Activated CD4-positive, alpha-beta T cell treated with anti-CD3 and anti-CD28 coated beads, Interleukin-2, amount 10 ng/mL, durations not matched to agents 24 days and 14 days (primary cell): Measurements from ENCODE around the gene RGS12. TPM values are rescaled to one million over a fixed set of nuclear protein-coding genes. Genes with fewer than 3 reads are reported as not detected.

Experiments
- DNase-seq: peaks from one replicate; pipeline ENCODE4 v3.0.0; 2022
- H3K27ac Mint-ChIP-seq: one replicate; pipeline ENCODE4 v1.8.0; 2022; ENCODE audit warnings: mild to moderate bottlenecking, mixed read lengths
- H3K27me3 Mint-ChIP-seq: one replicate; pipeline ENCODE4 v1.8.0; 2022; ENCODE audit warnings: mixed read lengths
- H3K36me3 Mint-ChIP-seq: one replicate; pipeline ENCODE4 v1.8.0; 2022; ENCODE audit warnings: low read depth, mild to moderate bottlenecking, mixed read lengths
- H3K4me1 Mint-ChIP-seq: one replicate; pipeline ENCODE4 v1.8.0; 2021; ENCODE audit warnings: mixed read lengths
- H3K4me3 Mint-ChIP-seq: one replicate; pipeline ENCODE4 v1.8.0; 2022; ENCODE audit warnings: mild to moderate bottlenecking, moderate library complexity, mixed read lengths
- H3K9me3 Mint-ChIP-seq: one replicate; pipeline ENCODE4 v1.8.0; 2021; ENCODE audit warnings: mixed read lengths
- intact Hi-C: fragments of 100-400 bp; cut with micrococcal nuclease; formaldehyde crosslinking; loops from one replicate; pipeline ENCODE4 v1.15.1; 2023
- total RNA-seq: library from RNA; stranded (reverse); gene quantifications from 2 replicates; pipeline ENCODE4 v1.2.3, GENCODE V29; 2022

RGS12 gene
- total RNA-seq, 1 donor from 2014 or later, result 3.3 TPM

DNA sequence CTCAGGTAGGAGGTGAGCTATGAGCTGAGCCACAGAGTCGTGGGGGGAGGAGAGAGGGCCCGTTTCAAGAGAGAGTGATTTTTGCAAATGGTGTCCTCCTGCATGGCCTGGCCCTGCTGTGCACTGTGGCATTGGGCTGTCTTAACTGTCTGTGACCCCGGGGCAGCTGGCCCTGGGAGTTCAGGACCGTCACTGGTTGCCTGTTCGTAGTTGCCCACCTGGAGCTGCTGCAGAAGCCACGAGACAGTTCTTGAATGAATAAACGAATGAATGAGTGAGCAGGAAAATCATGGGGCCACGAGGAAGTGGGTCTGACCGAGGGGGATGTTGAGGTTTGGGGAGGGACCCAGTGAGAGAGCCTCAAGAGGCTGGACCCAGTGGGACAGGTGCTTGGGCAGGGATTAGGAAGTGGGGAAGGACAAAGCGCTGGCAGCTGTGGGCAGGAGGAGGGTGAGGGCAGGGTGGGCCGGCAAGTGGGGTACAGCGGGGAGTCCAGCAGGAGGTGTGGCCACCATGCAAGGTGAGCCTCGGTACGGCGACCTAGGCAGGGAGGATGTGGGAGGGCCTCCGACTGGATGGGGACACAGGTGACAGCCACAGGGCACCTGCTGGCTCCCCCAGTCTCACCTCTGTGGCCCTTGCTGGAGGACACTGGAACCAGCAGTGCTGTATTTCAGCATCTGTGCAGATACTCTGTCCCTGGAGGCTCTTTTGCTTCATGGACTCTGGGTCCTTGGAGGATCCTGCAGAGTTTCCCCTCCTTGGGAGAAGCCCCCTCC lies 10.2 kb downstream of the RGS12 start:
- DNase-seq, result peak; percentile 69
- H3K27ac Mint-ChIP-seq, result peak overlapping the region; percentile 42
- intact Hi-C loops, result no loop called here
- peak overlapping the region; percentile 82 for H3K4me3 Mint-ChIP-seq
- H3K27me3 Mint-ChIP-seq, result peaks cover 26% of the 10 kb centered on the region
- H3K36me3 Mint-ChIP-seq, result no peaks in the 10 kb centered on the region
- no peaks in the 10 kb centered on the region for H3K9me3 Mint-ChIP-seq
- peaks cover 34% of the 10 kb centered on the region for H3K4me1 Mint-ChIP-seq

- Mint-ChIP-seq H3K4me1 (peaks cover 34% of the 10 kb centered on the region), H3K27me3 (peaks cover 21% of the 10 kb centered on the region), H3K4me3 (no peak overlapping the region), H3K9me3 (no peaks in the 10 kb centered on the region), H3K27ac (no peak overlapping the region), H3K36me3 (no peaks in the 10 kb centered on the region)
- no peak for DNase-seq
- intact Hi-C loops, result no loop called here
Measured at GRCh38 chr4:3303565-3303824, 10.7 kb downstream of the RGS12 start.

- H3K9me3 Mint-ChIP-seq, result no peaks in the 10 kb centered on the region
- no peak for DNase-seq
- no peak overlapping the region for H3K27ac Mint-ChIP-seq
- H3K36me3 Mint-ChIP-seq, result no peaks in the 10 kb centered on the region
- peaks cover 34% of the 10 kb centered on the region for H3K4me1 Mint-ChIP-seq
- no peak overlapping the region for H3K4me3 Mint-ChIP-seq
- peaks cover 16% of the 10 kb centered on the region for H3K27me3 Mint-ChIP-seq
- intact Hi-C loops, result no loop called here
Measured at GRCh38 chr4:3303923-3304710, 11.3 kb downstream of the RGS12 start.

DNA sequence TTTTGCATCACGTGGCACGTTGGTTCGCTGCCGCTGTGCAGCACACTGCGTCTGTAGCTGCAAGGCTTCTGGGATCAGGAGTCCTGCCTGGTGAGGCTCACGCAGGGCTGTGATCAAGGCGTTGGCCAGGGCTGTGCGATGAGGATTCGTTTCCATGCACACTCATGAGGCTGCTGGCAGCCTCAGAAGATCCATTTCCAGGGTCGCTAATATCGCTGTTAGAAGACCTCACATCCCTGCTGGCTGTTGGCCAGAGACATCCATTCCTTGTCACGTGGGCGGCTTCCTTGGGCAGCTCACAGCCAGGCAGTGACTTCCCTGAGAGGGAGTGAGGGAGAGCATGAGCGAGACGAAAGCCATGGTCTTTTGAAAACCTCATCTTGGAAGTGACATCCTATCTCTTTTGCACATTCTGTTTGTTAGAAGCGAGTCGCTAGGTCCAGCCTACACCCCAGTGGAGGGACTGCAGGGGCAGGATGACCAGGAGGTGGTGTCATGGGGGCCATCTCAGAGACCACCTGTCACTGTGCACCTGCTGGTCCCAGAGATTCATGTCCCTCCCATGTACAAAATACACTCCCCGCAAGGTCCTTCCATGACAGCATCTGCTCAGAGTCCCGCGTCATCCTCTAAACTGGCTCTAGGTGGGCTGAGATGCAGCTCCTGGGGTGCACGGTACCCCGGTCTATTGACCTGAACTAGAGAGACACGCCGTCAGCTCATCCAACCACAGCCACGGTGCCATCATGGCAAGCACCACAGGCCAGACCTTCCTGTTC lies 12.2 kb downstream of the RGS12 start:
- Mint-ChIP-seq H3K4me1 (peaks cover 34% of the 10 kb centered on the region), H3K27ac (no peak overlapping the region)

DNA sequence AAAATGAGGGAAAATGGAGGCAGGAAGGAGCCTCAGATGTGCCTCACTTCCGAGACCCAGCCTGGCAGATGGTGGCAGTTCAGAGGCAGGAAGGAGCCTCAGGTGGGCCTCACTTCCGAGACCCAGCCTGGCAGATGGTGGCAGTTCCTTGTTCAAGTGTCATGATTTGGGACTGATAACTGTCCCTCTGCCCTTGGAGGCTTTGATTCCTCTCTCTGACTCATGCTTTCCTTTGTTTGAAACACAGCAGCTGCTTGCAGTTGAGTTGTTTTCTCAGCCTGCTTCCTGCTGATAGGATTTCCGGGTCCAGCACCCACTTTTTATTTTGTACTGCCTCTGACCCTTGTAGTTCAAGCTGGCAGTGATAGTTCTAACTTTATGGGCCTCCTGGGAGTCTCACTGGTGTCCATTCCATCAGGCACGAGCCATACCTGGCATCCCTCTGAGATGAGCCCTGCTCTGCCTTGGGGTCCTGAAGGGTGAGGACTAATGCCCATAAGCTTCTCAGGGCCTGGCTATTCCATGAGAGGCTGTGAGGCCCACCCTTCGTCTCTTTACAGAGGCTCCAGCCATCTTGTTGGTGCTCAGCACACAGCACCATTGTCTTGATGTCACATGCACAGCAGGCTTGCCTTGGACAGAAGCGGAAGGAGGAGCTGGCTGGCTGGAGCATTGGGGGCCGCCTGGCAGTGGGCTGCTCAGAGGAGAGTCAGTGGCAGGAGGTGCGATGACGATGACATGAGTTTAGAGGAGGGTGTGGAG lies 13.0 kb downstream of the RGS12 start:
- no peak overlapping the region for H3K4me3 Mint-ChIP-seq
- no peak overlapping the region for H3K27ac Mint-ChIP-seq
- intact Hi-C loops, result no loop called here
- no peaks in the 10 kb centered on the region for H3K36me3 Mint-ChIP-seq
- peaks cover 34% of the 10 kb centered on the region for H3K4me1 Mint-ChIP-seq
- H3K9me3 Mint-ChIP-seq, result no peaks in the 10 kb centered on the region
- no peak for DNase-seq
- peaks cover 12% of the 10 kb centered on the region for H3K27me3 Mint-ChIP-seq

More for the DNA sequence above, 12.2 kb downstream of the RGS12 start:
- Mint-ChIP-seq H3K27me3 (peaks cover 12% of the 10 kb centered on the region), H3K9me3 (no peaks in the 10 kb centered on the region), H3K4me3 (no peak overlapping the region), H3K36me3 (no peaks in the 10 kb centered on the region)
- no peak for DNase-seq
- intact Hi-C loops, result no loop called here

DNA sequence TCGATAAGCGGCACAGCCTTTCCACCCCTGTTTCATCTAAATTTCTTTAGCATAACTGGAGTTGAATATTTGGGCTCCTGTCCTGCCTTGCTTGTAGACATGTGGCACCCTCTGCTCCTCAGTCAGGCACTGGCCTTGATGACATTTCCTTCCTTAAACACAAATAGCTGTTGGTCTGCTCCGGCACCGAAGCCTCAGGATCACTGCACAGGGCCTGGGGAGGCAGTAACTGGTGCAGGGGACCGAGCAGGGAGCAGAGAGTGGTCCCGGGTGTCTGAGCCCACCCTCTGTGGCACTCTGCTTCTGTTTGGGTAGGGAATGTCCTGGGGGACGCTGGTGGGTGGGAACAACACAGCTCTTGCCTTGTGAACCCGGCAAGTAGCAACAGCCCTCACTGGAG lies 13.6 kb downstream of the RGS12 start:
- intact Hi-C loops, result no loop called here

GRCh38 chr4:3307060-3307459 lies 14.2 kb downstream of the RGS12 start:
- no peak for DNase-seq
- Mint-ChIP-seq H3K9me3 (no peaks in the 10 kb centered on the region), H3K4me3 (no peak overlapping the region), H3K27ac (no peak overlapping the region), H3K36me3 (no peaks in the 10 kb centered on the region), H3K27me3 (peaks cover 6% of the 10 kb centered on the region), H3K4me1 (peaks cover 25% of the 10 kb centered on the region)
- intact Hi-C loops, result no loop called here

More for the DNA sequence above, 13.6 kb downstream of the RGS12 start:
- H3K4me3 Mint-ChIP-seq, result no peak overlapping the region
- peaks cover 8% of the 10 kb centered on the region for H3K27me3 Mint-ChIP-seq
- H3K36me3 Mint-ChIP-seq, result no peaks in the 10 kb centered on the region
- peaks cover 29% of the 10 kb centered on the region for H3K4me1 Mint-ChIP-seq
- DNase-seq, result no peak
- no peaks in the 10 kb centered on the region for H3K9me3 Mint-ChIP-seq
- H3K27ac Mint-ChIP-seq, result no peak overlapping the region

DNA sequence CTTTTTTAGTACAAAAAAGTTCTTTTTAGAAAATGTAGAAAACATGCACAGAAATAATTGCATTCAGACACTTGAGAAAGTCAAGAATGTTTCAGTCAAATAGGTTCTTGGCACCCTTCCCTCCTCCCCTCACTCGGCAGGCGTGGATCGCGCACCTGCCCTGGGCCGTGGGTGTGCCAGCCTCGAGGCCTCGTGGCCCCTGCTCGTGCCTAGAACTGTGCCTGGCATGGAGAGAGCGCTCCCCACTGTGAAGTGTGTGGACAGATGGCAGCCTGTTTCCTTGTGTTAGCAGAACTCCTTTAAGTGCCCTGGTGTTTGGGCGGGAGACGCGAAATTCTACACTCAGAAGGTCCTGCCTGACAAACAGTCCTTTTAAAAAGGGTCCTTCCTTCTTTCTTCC lies 14.7 kb downstream of the RGS12 start:
- H3K36me3 Mint-ChIP-seq, result no peaks in the 10 kb centered on the region
- H3K4me1 Mint-ChIP-seq, result peaks cover 22% of the 10 kb centered on the region
- DNase-seq, result no peak
- H3K9me3 Mint-ChIP-seq, result no peaks in the 10 kb centered on the region
- H3K4me3 Mint-ChIP-seq, result no peak overlapping the region
- no peak overlapping the region for H3K27ac Mint-ChIP-seq
- peaks cover 6% of the 10 kb centered on the region for H3K27me3 Mint-ChIP-seq
- intact Hi-C loops, result no loop called here

- peaks cover 16% of the 10 kb centered on the region for H3K4me1 Mint-ChIP-seq
- intact Hi-C loops, result no loop called here
- peaks cover 6% of the 10 kb centered on the region for H3K27me3 Mint-ChIP-seq
- no peaks in the 10 kb centered on the region for H3K9me3 Mint-ChIP-seq
- H3K36me3 Mint-ChIP-seq, result no peaks in the 10 kb centered on the region
- DNase-seq, result no peak
- H3K4me3 Mint-ChIP-seq, result no peak overlapping the region
- H3K27ac Mint-ChIP-seq, result no peak overlapping the region
Measured at GRCh38 chr4:3307891-3308575, 15.2 kb downstream of the RGS12 start.

DNA sequence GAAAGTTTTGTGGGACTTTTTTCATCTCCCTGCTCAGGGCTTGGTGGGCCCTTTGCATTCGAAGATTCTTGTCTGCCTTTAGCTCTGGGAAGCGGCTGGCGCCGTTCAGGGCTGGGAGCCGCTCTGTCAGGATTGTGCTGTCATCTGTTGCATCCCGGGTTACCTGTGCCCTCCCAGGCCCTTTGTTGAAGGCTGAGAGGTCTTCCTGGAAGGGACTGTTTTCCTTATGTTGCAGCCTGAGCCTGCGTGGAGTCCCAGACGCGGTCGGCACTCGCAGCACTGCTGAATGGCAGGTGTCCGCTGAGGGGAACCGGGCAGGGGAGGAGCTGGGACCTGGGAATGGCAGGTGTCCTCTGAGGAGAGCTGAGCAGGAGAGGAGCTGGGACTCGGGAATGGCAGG lies 15.9 kb downstream of the RGS12 start:
- no peak for DNase-seq
- H3K4me3 Mint-ChIP-seq, result no peak overlapping the region
- H3K36me3 Mint-ChIP-seq, result no peaks in the 10 kb centered on the region
- no peaks in the 10 kb centered on the region for H3K9me3 Mint-ChIP-seq
- intact Hi-C loops, result no loop called here
- no peak overlapping the region for H3K27ac Mint-ChIP-seq
- peaks cover 11% of the 10 kb centered on the region for H3K4me1 Mint-ChIP-seq
- H3K27me3 Mint-ChIP-seq, result peaks cover 6% of the 10 kb centered on the region

- no peak overlapping the region for H3K4me3 Mint-ChIP-seq
- no peaks in the 10 kb centered on the region for H3K36me3 Mint-ChIP-seq
- peaks cover 3% of the 10 kb centered on the region for H3K4me1 Mint-ChIP-seq
- H3K27me3 Mint-ChIP-seq, result peaks cover 2% of the 10 kb centered on the region
- no peak for DNase-seq
- no peak overlapping the region for H3K27ac Mint-ChIP-seq
- intact Hi-C loops, result no loop called here
- no peaks in the 10 kb centered on the region for H3K9me3 Mint-ChIP-seq
Measured at GRCh38 chr4:3310301-3311094, 17.7 kb downstream of the RGS12 start.

GRCh38 chr4:3311095-3311372 lies 18.2 kb downstream of the RGS12 start:
- no peaks in the 10 kb centered on the region for H3K36me3 Mint-ChIP-seq
- peaks cover 1% of the 10 kb centered on the region for H3K27me3 Mint-ChIP-seq
- H3K4me1 Mint-ChIP-seq, result no peaks in the 10 kb centered on the region
- no peak for DNase-seq
- H3K27ac Mint-ChIP-seq, result no peak overlapping the region
- intact Hi-C loops, result no loop called here
- no peak overlapping the region for H3K4me3 Mint-ChIP-seq
- H3K9me3 Mint-ChIP-seq, result no peaks in the 10 kb centered on the region
